KOPT-K1 (cell line): ENCODE results near the gene RUSF1.

ENCODE experiments used
- H3K27ac ChIP-seq: fragments of 200-600 bp; sonication (generic); 2 replicates; pipeline ENCODE4 v1.5.1; 2016; ENCODE audit warnings: antibody characterized with exemption, mild to moderate bottlenecking, low read depth, low read length; ENCODE audit not compliant: poor library complexity, severe bottlenecking
- H3K36me3 ChIP-seq: fragments of 200-600 bp; sonication (generic); 2 replicates; pipeline ENCODE4 v1.5.1; 2017; ENCODE audit warnings: antibody characterized with exemption, mild to moderate bottlenecking, low read length, moderate library complexity; ENCODE audit not compliant: insufficient read depth
- H3K9me3 ChIP-seq: fragments of 200-600 bp; sonication (generic); 2 replicates; pipeline ENCODE4 v1.5.1; 2017; ENCODE audit warnings: antibody characterized with exemption, low read length, mild to moderate bottlenecking; ENCODE audit not compliant: insufficient read depth, poor library complexity, severe bottlenecking

RUSF1 gene

GRCh38 chr16:31439519-31439918 is 68.7 kb downstream of the RUSF1 start:
- no peak overlapping the region for H3K27ac ChIP-seq
- H3K36me3 ChIP-seq = no peaks in the 10 kb centered on the region
- no peaks in the 10 kb centered on the region for H3K9me3 ChIP-seq
